H1 (cell line): Measurements from ENCODE around the gene MPPED2. TPM values are rescaled to one million over a fixed set of nuclear protein-coding genes. Genes with fewer than 3 reads are reported as not detected.

Experiments
- CTCF ChIA-PET: fragments of 300-600 bp; sonication (Branson Sonifier 250); formaldehyde crosslinking; loops from one replicate; lab custom pipeline; 2021; ENCODE audit not compliant: partially characterized antibody; lab: Charles Lee
- POLR2A ChIA-PET: fragments of 300-600 bp; sonication (Branson Sonifier 250); formaldehyde crosslinking; loops from one replicate; lab custom pipeline; 2021; ENCODE audit warnings: inconsistent platforms; ENCODE audit not compliant: partially characterized antibody; lab: Charles Lee
- DNase-seq, 2 experiments: peaks; one replicate each; pipeline versions ENCODE4 v3.0.0 to v3.0.0-alpha.2; 2010 to 2022; ENCODE audit warnings: low spot score in 2 of 2, low read depth in 1 of 2, mixed read lengths in 1 of 2
- FAIRE-seq: peaks from 2 replicates; lab custom pipeline; 2011; peaks lifted over from hg19 to GRCh38; lab: Jason Lieb, UNC
- H2AFZ ChIP-seq: 2 replicates; pipeline ENCODE4 v1.8.1; 2012; ENCODE audit warnings: low read length, inconsistent platforms
- H2AK5ac ChIP-seq: 2 replicates; pipeline ENCODE4 v1.6.1; 2013; ENCODE audit warnings: low read depth, low read length
- H2BK120ac ChIP-seq: replicated peaks from 2 replicates; pipeline ENCODE3; 2013; ENCODE audit warnings: low read depth, low read length, inconsistent platforms
- H2BK12ac ChIP-seq: 2 replicates; pipeline ENCODE4 v1.6.1; 2013; ENCODE audit warnings: low read depth, low read length
- H2BK15ac ChIP-seq: 2 replicates; pipeline ENCODE4 v1.6.1; 2013; ENCODE audit warnings: low read length
- H2BK20ac ChIP-seq: 2 replicates; pipeline ENCODE4 v1.6.1; 2013; ENCODE audit warnings: low read length
- H2BK5ac ChIP-seq: 2 replicates; pipeline ENCODE4 v1.6.1; 2013; ENCODE audit warnings: low read depth, low read length
- H3K14ac ChIP-seq: 2 replicates; pipeline ENCODE4 v1.6.1; 2013; ENCODE audit warnings: inconsistent platforms; ENCODE audit not compliant: insufficient read length
- H3K18ac ChIP-seq: 2 replicates; pipeline ENCODE4 v1.6.1; 2013; ENCODE audit warnings: low read length; ENCODE audit errors: extremely low read depth
- H3K23ac ChIP-seq: 2 replicates; pipeline ENCODE4 v1.6.1; 2013; ENCODE audit warnings: inconsistent platforms; ENCODE audit not compliant: insufficient read length
- H3K23me2 ChIP-seq: 2 replicates; pipeline ENCODE4 v1.6.1; 2013; ENCODE audit warnings: low read depth, low read length
- H3K27ac ChIP-seq: 2 replicates; pipeline ENCODE4 v1.6.1; 2011; ENCODE audit warnings: low read depth, low read length, inconsistent platforms
- H3K27me3 ChIP-seq, 4 experiments: replicated peaks in 1 of 4; 1 replicate in 1 of 4; 2 replicates in 3 of 4; pipeline versions ENCODE4 v1.6.1 to v1.8.1; 2011 to 2013; ENCODE audit warnings: low read length in 3 of 4, mild to moderate bottlenecking in 3 of 4, inconsistent platforms in 2 of 4, mixed read lengths in 2 of 4, moderate library complexity in 1 of 4; ENCODE audit not compliant: control insufficient read depth in 3 of 4, insufficient read depth in 3 of 4; ENCODE audit errors: extremely low read depth in 1 of 4
- H3K36me3 ChIP-seq, 4 experiments: 2 replicates each; pipeline versions ENCODE4 v1.6.1 to v1.8.1; 2011 to 2013; ENCODE audit warnings: mild to moderate bottlenecking in 4 of 4, low read length in 3 of 4, moderate library complexity in 2 of 4, control low read depth in 1 of 4, inconsistent platforms in 1 of 4; ENCODE audit not compliant: insufficient read depth in 4 of 4, control insufficient read depth in 2 of 4
- H3K4ac ChIP-seq: replicated peaks from 2 replicates; pipeline ENCODE3; 2013; ENCODE audit warnings: low read length, low read depth, mixed read lengths, inconsistent platforms; ENCODE audit not compliant: insufficient read length
- H3K4me1 ChIP-seq, 4 experiments: replicated peaks in 1 of 4; 1 replicate in 1 of 4; 2 replicates in 3 of 4; pipeline versions ENCODE4 v1.6.1 to v1.8.1; 2011 to 2013; ENCODE audit warnings: low read length in 3 of 4, inconsistent platforms in 2 of 4, mixed read lengths in 1 of 4; ENCODE audit not compliant: insufficient read depth in 4 of 4, control insufficient read depth in 3 of 4
- H3K4me2 ChIP-seq, 2 experiments: 2 replicates each; pipeline versions ENCODE4 v1.6.1 to v1.8.1; 2011 to 2013; ENCODE audit warnings: low read depth in 2 of 2, low read length in 2 of 2, control low read depth in 1 of 2, inconsistent platforms in 1 of 2, mild to moderate bottlenecking in 1 of 2; ENCODE audit not compliant: insufficient read depth in 1 of 2
- H3K4me3 ChIP-seq, 4 experiments: fragments of 200-600, 300-600 bp in 1 of 4; sonication (generic), shearing (Covaris generic), sonication (Bioruptor Twin) in 1 of 4; 2 replicates each; pipeline versions ENCODE4 v1.5.1 to v1.8.1; 2011 to 2016; ENCODE audit warnings: low read length in 4 of 4, low read depth in 3 of 4, control low read depth in 2 of 4, inconsistent platforms in 2 of 4, mild to moderate bottlenecking in 2 of 4, mixed read lengths in 1 of 4, moderate library complexity in 1 of 4; ENCODE audit not compliant: insufficient read depth in 2 of 4; ENCODE audit errors: extremely low read depth in 1 of 4
- H3K56ac ChIP-seq: replicated peaks from 2 replicates; pipeline ENCODE3; 2013; ENCODE audit warnings: low read depth, mild to moderate bottlenecking, mixed read lengths, low read length, inconsistent platforms; ENCODE audit not compliant: insufficient read length
- H3K79me1 ChIP-seq: 2 replicates; pipeline ENCODE4 v1.6.1; 2013; ENCODE audit warnings: low read depth, low read length, control low read depth
- H3K79me2 ChIP-seq, 2 experiments: 2 replicates each; pipeline versions ENCODE4 v1.6.1 to v1.8.1; 2012 to 2013; ENCODE audit warnings: low read length in 2 of 2, mild to moderate bottlenecking in 2 of 2, inconsistent platforms in 1 of 2; ENCODE audit not compliant: insufficient read depth in 2 of 2, control insufficient read depth in 1 of 2
- H3K9ac ChIP-seq, 4 experiments: replicated peaks in 1 of 4; 1 replicate in 1 of 4; 2 replicates in 3 of 4; pipeline versions ENCODE4 v1.6.1 to v1.8.1; 2011 to 2013; ENCODE audit warnings: low read depth in 3 of 4, low read length in 3 of 4, control low read depth in 2 of 4, mild to moderate bottlenecking in 2 of 4, moderate library complexity in 2 of 4, inconsistent platforms in 1 of 4; ENCODE audit errors: extremely low read depth in 1 of 4
- H3K9me3 ChIP-seq, 2 experiments: 2 replicates each; pipeline versions ENCODE4 v1.6.1 to v1.8.1; 2012 to 2013; ENCODE audit warnings: mild to moderate bottlenecking in 2 of 2, moderate library complexity in 2 of 2, control low read depth in 1 of 2, inconsistent platforms in 1 of 2, low read depth in 1 of 2, low read length in 1 of 2, mixed read lengths in 1 of 2; ENCODE audit not compliant: insufficient read depth in 2 of 2
- H4K20me1 ChIP-seq, 2 experiments: replicated peaks in 1 of 2; 2 replicates each; pipeline versions ENCODE3 to v1.8.1; 2011 to 2013; ENCODE audit warnings: inconsistent platforms in 2 of 2, low read length in 2 of 2, mild to moderate bottlenecking in 1 of 2; ENCODE audit not compliant: insufficient read depth in 2 of 2, control insufficient read depth in 1 of 2
- H4K5ac ChIP-seq: 2 replicates; pipeline ENCODE4 v1.6.1; 2013; ENCODE audit warnings: low read length, low read depth, mixed read lengths, inconsistent platforms; ENCODE audit not compliant: insufficient read length
- H4K8ac ChIP-seq: 2 replicates; pipeline ENCODE4 v1.8.0; 2013; ENCODE audit warnings: mild to moderate bottlenecking, moderate library complexity, low read length, inconsistent platforms; ENCODE audit not compliant: insufficient read depth; ENCODE audit errors: extremely low read depth
- H4K91ac ChIP-seq: replicated peaks from 2 replicates; pipeline ENCODE3; 2013; ENCODE audit warnings: low read length, mixed read lengths, inconsistent platforms; ENCODE audit not compliant: insufficient read length
- GABPA ChIP-seq: IDR thresholded peaks from 2 replicates; pipeline ENCODE4 v1.6.1; 2011; ENCODE audit warnings: mild to moderate bottlenecking, low read length, moderate library complexity, borderline replicate concordance; ENCODE audit not compliant: insufficient read depth
- KDM1A ChIP-seq: fragments of 200-600, 300-600 bp; sonication (generic); IDR thresholded peaks from 2 replicates; pipeline ENCODE4 v1.7.1; 2016; ENCODE audit warnings: mild to moderate bottlenecking, low read length, borderline replicate concordance
- WGBS, 2 experiments: shearing (Covaris generic) in 1 of 2; methylation state at CpG; one replicate each; pipeline versions ENCODE4 v1.1.6 to v1.1.7; 2013 to 2015; ENCODE audit warnings: low lambda C conversion rate in 2 of 2, mixed read lengths in 2 of 2, inconsistent platforms in 1 of 2, low coverage in 1 of 2, missing lambda C conversion rate in 1 of 2; ENCODE audit not compliant: insufficient replicate concordance in 2 of 2, insufficient coverage in 1 of 2, insufficient read length in 1 of 2; ENCODE audit errors: extremely low coverage in 1 of 2, missing lambda C conversion rate in 1 of 2; 5-methylcytosine and 5-hydroxymethylcytosine counted together
- polyA plus RNA-seq, 7 experiments: library from polyadenylated mRNA; depleted of rRNA in 3 of 7; stranded (reverse) in 5 of 7; unstranded in 2 of 7; fragments of >200 nt in 5 of 7; fragments of 200-250 nt in 2 of 7; gene quantifications; 1 replicate in 5 of 7; 2 replicates in 1 of 7; 4 replicates in 1 of 7; pipeline versions ENCODE4 v1.2.1 to v1.2.3, GENCODE V29; 2011 to 2013; ENCODE audit warnings: missing spikeins in 2 of 7, mixed read lengths in 2 of 7
- total RNA-seq: library from RNA; stranded (reverse); fragmentation: NEBNext Ultra II Directional; extraction: Animal tissue kit (Norgen Biotek cat#: 25700); gene quantifications from 2 replicates; pipeline ENCODE4 v1.2.1, GENCODE V29; 2021

Gene MPPED2
- total and polyA plus RNA-seq, 2 of the 8 experiments (the other 6 are each of a cell fraction or from before 2014, with no cell fraction given) = 1.3 to 3.5 TPM

DNA sequence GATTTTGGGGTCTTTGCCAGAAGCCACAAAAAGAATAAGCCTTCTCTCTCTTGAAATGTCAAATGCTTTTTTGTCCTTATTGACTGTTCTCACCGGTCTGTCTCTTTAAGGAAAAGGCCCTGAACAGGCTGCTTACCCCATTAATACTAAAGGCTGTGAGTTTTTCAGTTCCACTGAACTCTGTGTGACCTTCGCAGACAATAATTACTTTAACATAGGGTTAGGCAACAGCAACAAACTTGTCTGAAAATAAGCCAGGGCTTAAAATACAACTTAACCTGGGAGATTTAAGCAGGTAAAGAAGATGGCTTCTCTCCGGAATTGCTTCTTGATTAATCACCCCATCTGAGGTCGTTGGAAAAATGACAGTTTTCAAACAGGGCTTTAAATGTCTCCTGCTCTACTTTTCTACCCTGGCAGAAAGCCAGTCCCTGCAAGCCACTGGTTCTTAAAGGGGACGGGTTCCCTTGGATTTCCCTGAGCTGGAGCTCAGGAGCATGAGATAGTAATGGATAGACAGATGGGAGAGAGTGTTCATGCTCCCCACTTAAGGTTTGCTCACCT is 193.8 kb downstream of the MPPED2 start:
- no peak overlapping the region for H3K27ac ChIP-seq
- H2BK20ac ChIP-seq = no peak overlapping the region
- H2AFZ ChIP-seq = no peak overlapping the region
- no peaks in the 10 kb centered on the region for H3K79me1 ChIP-seq
- H2BK15ac ChIP-seq = no peak overlapping the region
- H3K4me2 ChIP-seq = no peak overlapping the region
- no peak overlapping the region for H3K4me3 ChIP-seq
- H4K5ac ChIP-seq = no peak overlapping the region
- peaks cover under 1 to 3% of the 10 kb centered on the region in 2 experiments; a peak in 1 of 4 replicates for H3K9me3 ChIP-seq
- H3K79me2 ChIP-seq = no peaks in the 10 kb centered on the region
- H4K20me1 ChIP-seq = no peaks in the 10 kb centered on the region
- CTCF ChIA-PET = interaction anchor here (1.3 kb wide), 1 partner anchor 19 kb away, joined by 4 read pairs; no protein-coding TSS in a partner anchor
- H3K9ac ChIP-seq = no peak overlapping the region
- H3K14ac ChIP-seq = no peak overlapping the region
- FAIRE-seq = no peak
- no peak overlapping the region for H4K91ac ChIP-seq
- H2BK5ac ChIP-seq = no peak overlapping the region
- no peaks in the 10 kb centered on the region for H3K4me1 ChIP-seq
- H2BK120ac ChIP-seq = no peak overlapping the region
- no peak overlapping the region for H3K4ac ChIP-seq
- no peak overlapping the region for H2BK12ac ChIP-seq
- no peaks in the 10 kb centered on the region for H3K36me3 ChIP-seq
- no peaks in the 10 kb centered on the region for H3K27me3 ChIP-seq
- DNase-seq = no peak
- H3K23ac ChIP-seq = no peak overlapping the region
- WGBS, 2 experiments = 90% methylated on average over 5 of the region's 5 CpGs; no CpG with 5 or more reads in 1 of the 2 experiments
- POLR2A ChIA-PET = interaction anchor here (0.5 kb wide), 1 partner anchor 467 kb away, joined by 3 read pairs; no protein-coding TSS in a partner anchor
- no peak overlapping the region for H4K8ac ChIP-seq
- H3K18ac ChIP-seq = no peak overlapping the region
- no peak overlapping the region for H2AK5ac ChIP-seq
- H3K23me2 ChIP-seq = no peaks in the 10 kb centered on the region
- no peak overlapping the region for H3K56ac ChIP-seq
- TF ChIP-seq KDM1A = no peak
- no peak for TF ChIP-seq GABPA
